Fibroblast of villous mesenchyme (primary cell): ENCODE measurements around the gene MAST4. TPM values are rescaled to one million over a fixed set of nuclear protein-coding genes. Genes with fewer than 3 reads are reported as not detected.
A peak's percentile ranks its signal among the peaks of the same experiment; 100 is the strongest.
"Not testable (repeated sequence)": the region's sequence is repeated elsewhere in the genome, so short reads cannot be mapped to it uniquely, and the experiment has no call there.

Source experiments
- DNase-seq: peaks from one replicate; pipeline ENCODE4 v3.0.0-alpha.2; 2010; ENCODE audit warnings: low read depth
- H3K4me3 ChIP-seq: 2 replicates; pipeline ENCODE4 v1.5.1; 2011; ENCODE audit warnings: low read depth, mild to moderate bottlenecking, low read length
- total RNA-seq: library from RNA; depleted of rRNA; stranded (reverse); fragments of >200 nt; gene quantifications from 2 replicates; pipeline ENCODE4 v1.2.3, GENCODE V29; 2012
- TF ChIP-seq, protein P1 (sequence below): IDR thresholded peaks from 2 replicates; pipeline ENCODE4 v1.5.1; 2012; ENCODE audit warnings: low read depth, mild to moderate bottlenecking, low read length; ENCODE audit not compliant: insufficient read depth

The MAST4 gene
- total RNA-seq, 1 donor = 8.2 TPM

DNA sequence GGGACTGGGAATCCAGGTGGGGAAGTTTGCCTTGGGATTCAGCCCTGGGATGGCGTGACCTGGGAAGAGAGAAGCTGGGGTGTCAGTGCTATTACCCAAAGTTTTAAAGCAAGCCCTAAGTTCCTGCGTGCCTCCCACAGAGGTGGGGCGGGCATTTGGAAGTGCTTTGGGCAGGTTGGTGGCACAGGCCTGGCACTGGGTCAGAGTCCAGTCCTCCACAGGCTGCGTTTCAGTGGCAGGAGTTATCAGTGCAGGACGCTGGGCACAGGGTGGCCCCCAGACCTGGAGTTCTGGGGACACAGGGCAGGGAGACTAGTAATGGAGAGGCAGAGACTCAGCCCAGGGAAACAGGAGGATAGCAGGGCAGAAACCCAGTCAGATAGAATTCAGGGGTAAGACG, 147.2 kb downstream of the MAST4 start:
- no peak overlapping the region for H3K4me3 ChIP-seq
- DNase-seq = no peak
- TF ChIP-seq, protein P1, sequence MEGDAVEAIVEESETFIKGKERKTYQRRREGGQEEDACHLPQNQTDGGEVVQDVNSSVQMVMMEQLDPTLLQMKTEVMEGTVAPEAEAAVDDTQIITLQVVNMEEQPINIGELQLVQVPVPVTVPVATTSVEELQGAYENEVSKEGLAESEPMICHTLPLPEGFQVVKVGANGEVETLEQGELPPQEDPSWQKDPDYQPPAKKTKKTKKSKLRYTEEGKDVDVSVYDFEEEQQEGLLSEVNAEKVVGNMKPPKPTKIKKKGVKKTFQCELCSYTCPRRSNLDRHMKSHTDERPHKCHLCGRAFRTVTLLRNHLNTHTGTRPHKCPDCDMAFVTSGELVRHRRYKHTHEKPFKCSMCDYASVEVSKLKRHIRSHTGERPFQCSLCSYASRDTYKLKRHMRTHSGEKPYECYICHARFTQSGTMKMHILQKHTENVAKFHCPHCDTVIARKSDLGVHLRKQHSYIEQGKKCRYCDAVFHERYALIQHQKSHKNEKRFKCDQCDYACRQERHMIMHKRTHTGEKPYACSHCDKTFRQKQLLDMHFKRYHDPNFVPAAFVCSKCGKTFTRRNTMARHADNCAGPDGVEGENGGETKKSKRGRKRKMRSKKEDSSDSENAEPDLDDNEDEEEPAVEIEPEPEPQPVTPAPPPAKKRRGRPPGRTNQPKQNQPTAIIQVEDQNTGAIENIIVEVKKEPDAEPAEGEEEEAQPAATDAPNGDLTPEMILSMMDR = no peak

DNA sequence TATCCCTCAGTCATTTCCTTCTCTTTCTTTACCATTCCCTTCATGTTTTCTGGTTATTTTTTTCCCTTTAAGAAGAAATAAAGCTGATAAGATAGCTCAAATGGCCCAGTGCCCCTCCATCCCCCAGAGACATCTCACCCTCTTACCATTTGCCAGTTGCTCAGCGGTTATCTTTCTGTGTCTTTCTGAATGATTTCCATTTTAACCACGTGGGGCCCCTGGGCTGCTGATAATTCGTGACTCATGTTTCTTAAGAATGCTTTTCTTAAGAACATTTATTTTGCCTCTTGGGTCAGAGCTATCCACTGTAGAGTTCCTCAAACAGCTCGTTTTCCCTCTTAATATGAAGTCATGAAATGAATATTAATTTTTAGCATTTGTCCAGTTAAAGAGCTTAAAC, 147.8 kb downstream of the MAST4 start:
- no peak overlapping the region for H3K4me3 ChIP-seq
- DNase-seq = peak; percentile 6
- TF ChIP-seq, protein P1 = no peak

DNA sequence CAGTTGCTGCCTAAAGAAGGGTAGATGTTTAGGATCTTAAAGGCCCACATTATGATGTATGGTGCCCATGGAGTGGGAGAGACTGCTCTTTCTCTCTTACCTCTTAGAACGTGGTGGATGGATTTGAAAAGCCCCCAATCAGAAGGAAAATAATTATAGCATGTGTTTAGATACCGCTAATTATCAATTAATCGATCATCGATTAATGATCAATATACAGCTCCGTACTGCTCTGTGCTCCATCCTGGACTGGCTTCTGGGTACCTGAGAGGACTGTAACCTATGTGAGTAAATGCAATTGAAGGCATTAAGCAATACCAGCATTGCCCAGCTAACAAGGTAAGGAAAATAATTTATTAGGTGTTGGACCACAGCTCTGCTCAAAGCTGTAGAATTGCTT, 149.1 kb downstream of the MAST4 start:
- TF ChIP-seq, protein P1 = no peak
- H3K4me3 ChIP-seq = no peak overlapping the region
- no peak for DNase-seq

DNA sequence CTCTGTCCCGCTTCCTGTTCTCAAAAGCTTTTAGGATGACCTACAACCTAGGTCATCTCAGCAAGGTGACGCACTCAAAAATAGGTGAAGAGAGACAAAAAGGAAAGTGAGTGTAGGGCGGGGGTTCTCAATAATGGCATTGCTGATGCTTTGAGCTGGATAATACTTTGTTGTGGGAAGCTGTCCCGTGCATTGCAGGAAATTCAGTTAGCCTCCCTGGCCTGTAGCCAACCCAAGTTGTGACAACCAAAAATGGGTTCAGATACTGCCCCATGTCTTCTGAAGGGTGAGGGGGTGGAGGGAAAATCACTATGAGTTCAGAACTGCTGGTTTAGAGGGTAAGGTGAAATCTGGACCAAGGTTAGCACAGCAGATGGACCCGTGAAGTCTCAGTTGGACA, 151.4 kb downstream of the MAST4 start:
- no peak overlapping the region for H3K4me3 ChIP-seq
- no peak for DNase-seq
- TF ChIP-seq, protein P1 = no peak

DNA sequence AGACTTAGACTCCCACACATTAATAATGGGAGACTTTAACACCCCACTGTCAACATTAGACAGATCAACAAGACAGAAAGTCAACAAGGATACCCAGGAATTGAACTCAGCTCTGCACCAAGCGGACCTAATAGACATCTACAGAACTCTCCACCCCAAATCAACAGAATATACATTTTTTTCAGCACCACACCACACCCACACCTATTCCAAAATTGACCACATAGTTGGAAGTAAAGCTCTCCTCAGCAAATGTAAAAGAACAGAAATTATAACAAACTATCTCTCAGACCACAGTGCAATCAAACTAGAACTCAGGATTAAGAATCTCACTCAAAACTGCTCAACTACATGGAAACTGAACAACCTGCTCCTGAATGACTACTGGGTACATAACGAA, 156.5 kb downstream of the MAST4 start:
- DNase-seq, H3K4me3 ChIP-seq: not testable (repeated sequence)

DNA sequence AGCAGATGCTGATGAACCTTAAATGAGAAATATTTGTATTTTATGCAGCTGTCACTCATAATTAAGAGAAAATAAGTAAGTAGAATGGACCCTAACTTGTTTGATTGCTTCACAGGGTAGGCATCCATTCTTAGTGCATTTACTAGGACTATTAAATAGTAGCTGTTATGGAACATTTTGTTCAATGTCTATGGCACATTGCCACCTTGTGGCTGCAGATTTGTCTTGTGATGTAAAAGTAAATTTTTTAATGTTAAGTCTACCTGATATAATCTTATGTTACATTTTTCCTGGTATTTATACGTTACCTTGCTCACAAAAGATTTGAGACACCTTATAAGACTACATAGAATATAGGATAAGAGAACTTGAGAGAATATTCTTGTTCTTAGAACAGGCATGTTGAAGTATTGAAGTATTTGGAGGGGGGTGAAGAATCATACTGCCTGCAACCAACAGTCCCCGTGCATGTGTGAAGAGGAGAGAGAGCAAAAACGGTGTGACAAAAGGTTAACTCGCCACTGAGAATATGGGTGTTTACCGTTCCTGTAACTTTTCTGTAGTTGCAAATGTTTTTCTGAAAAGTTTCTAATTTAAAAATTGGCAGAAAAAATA, 161.1 kb downstream of the MAST4 start:
- H3K4me3 ChIP-seq = no peak overlapping the region
- TF ChIP-seq, protein P1 = peak; percentile 38
- peak; percentile 54 for DNase-seq

DNA sequence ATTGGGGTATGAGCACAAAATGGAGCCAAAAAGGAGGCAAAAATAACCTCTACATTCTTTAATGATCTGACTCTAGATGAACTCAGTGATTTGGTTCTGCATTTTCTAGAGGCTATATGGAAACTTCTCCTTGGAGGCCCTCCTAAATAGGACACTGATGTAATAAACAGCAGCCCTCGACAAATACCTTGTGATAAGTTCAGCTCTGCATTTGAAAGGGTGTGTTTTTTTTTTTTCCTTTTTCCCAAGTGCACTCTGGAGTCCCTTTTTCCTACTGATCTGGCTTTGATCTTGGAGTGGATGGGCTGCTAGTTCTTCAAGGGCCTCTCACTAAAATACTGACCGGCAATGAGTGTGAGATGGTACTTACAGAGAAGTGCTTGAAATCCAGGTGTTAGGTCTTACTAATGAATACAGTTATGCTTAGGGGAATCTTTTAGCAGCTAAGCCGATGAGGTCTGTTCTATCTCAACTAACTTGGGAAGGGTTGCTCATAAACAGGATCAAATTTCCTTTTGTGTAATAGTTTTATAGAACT, 161.7 kb downstream of the MAST4 start:
- no peak overlapping the region for H3K4me3 ChIP-seq
- TF ChIP-seq, protein P1 = no peak
- no peak for DNase-seq
